Osteocyte (in vitro differentiated cells): Measurements from ENCODE around the gene ARHGEF1. TPM values are rescaled to one million over a fixed set of nuclear protein-coding genes. Genes with fewer than 3 reads are reported as not detected.

ENCODE experiments used
- DNase-seq: peaks from one replicate; pipeline ENCODE4 v3.0.0; 2021; ENCODE audit warnings: mixed read lengths; ENCODE audit not compliant: unreplicated experiment; ENCODE audit errors: extremely low spot score
- H3K27ac Mint-ChIP-seq: one replicate; pipeline ENCODE4 v1.8.0; 2021; ENCODE audit warnings: mild to moderate bottlenecking, mixed read lengths; ENCODE audit not compliant: unreplicated experiment
- H3K27me3 Mint-ChIP-seq: one replicate; pipeline ENCODE4 v1.8.0; 2021; ENCODE audit warnings: mixed read lengths; ENCODE audit not compliant: unreplicated experiment
- H3K36me3 Mint-ChIP-seq: one replicate; pipeline ENCODE4 v1.8.0; 2021; ENCODE audit warnings: mixed read lengths; ENCODE audit not compliant: unreplicated experiment
- H3K4me1 Mint-ChIP-seq: one replicate; pipeline ENCODE4 v1.8.0; 2021; ENCODE audit warnings: mixed read lengths; ENCODE audit not compliant: unreplicated experiment
- H3K4me3 Mint-ChIP-seq: one replicate; pipeline ENCODE4 v1.8.0; 2021; ENCODE audit warnings: mild to moderate bottlenecking, moderate library complexity, mixed read lengths; ENCODE audit not compliant: unreplicated experiment
- H3K9me3 Mint-ChIP-seq: one replicate; pipeline ENCODE4 v1.8.0; 2021; ENCODE audit warnings: mixed read lengths; ENCODE audit not compliant: unreplicated experiment
- CTCF ChIP-seq: fragments of 200-600 bp; sonication (generic); IDR thresholded peaks from 2 replicates; pipeline ENCODE4 v1.5.0; 2021; ENCODE audit warnings: antibody characterized with exemption, mild to moderate bottlenecking, moderate library complexity
- total RNA-seq: library from RNA; stranded (reverse); gene quantifications from 2 replicates; pipeline ENCODE4 v1.2.1, GENCODE V29; 2021

Gene ARHGEF1
- total RNA-seq, 1 donor from 2014 or later, result 97.3 TPM

- no peaks in the 10 kb centered on the region for H3K9me3 Mint-ChIP-seq
- H3K27ac Mint-ChIP-seq, result no peak overlapping the region
- DNase-seq, result no peak
- peaks cover 44% of the 10 kb centered on the region for H3K36me3 Mint-ChIP-seq
- no peaks in the 10 kb centered on the region for H3K27me3 Mint-ChIP-seq
- TF ChIP-seq CTCF, result no peak
- no peaks in the 10 kb centered on the region for H3K4me1 Mint-ChIP-seq
- H3K4me3 Mint-ChIP-seq, result no peak overlapping the region
Measured at GRCh38 chr19:41903193-41903953, 20.4 kb downstream of the ARHGEF1 start.

DNA sequence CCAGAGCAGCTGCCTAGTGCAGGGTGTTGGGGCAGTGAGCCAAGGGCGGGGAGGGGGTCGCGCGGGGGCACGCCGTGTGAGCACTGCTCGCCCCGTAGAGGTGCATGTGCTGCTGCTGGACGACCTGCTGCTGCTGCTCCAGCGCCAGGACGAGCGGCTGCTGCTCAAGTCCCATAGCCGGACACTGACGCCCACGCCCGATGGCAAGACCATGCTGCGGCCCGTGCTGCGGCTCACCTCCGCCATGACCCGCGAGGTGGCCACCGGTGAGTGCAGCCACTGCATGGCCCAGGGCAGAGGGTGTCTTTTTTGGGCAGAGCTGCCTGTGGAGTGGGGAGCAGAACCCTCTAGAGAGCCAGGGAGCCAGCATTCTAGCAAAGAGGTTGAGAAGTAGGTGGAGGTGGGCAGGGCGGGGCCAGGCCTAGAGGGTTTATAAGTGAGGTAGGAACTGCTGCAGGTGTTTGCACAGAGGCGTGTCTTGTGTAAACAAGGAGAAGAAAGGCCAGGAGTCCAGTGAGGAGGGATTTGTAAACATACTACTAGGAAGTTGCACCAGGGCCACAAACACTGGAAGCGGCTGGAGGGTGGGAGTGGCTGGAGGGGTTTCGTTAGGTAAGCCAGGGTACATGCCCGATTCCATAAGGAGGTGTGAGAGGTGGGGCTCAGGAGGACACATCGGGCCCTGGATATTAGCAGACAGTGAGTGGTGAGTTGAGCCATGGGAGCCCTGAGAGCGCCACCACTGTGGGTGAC is 21.3 kb downstream of the ARHGEF1 start:
- no peak for DNase-seq
- no peaks in the 10 kb centered on the region for H3K27me3 Mint-ChIP-seq
- H3K36me3 Mint-ChIP-seq, result peaks cover 38% of the 10 kb centered on the region
- no peak overlapping the region for H3K27ac Mint-ChIP-seq
- no peaks in the 10 kb centered on the region for H3K9me3 Mint-ChIP-seq
- no peak overlapping the region for H3K4me3 Mint-ChIP-seq
- TF ChIP-seq CTCF, result no peak
- H3K4me1 Mint-ChIP-seq, result no peaks in the 10 kb centered on the region

DNA sequence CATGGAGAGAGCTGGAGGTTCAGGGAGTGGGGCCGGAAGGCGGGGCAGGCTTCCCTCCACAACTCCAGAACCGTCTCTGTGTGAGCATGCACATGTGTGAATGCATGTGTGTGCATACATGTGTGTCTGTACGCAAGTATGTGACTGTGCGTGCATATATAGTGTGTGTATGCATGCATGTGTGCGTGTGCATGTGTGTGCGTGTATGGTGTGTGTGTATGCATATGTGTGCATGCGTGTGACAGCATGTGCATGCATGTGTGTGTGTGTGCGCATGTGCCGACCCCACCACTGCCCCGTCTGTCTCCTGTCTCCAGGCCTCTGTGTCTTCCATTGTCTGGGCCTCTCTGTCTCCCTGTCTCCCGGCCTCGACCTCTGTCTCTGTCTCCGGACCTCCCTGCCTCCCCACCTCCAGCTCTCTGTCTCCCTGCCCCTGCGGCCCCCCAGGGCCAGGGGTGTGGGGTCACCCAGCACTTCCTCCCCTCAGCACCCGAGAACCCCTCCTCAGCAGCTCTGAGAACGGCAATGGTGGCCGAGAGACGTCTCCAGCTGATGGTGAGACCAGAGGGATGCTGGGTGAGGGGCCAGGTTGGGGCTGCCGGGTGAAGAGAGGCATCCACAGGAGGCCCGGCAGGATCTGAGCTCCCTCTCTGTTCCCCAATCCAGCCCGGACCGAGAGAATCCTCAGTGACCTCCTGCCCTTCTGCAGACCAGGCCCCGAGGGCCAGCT is 22.5 kb downstream of the ARHGEF1 start:
- H3K27ac Mint-ChIP-seq, result no peak overlapping the region
- no peaks in the 10 kb centered on the region for H3K4me1 Mint-ChIP-seq
- TF ChIP-seq CTCF, result no peak
- DNase-seq, result no peak
- H3K27me3 Mint-ChIP-seq, result peaks cover 3% of the 10 kb centered on the region
- peaks cover 37% of the 10 kb centered on the region for H3K36me3 Mint-ChIP-seq
- no peaks in the 10 kb centered on the region for H3K9me3 Mint-ChIP-seq
- H3K4me3 Mint-ChIP-seq, result no peak overlapping the region

DNA sequence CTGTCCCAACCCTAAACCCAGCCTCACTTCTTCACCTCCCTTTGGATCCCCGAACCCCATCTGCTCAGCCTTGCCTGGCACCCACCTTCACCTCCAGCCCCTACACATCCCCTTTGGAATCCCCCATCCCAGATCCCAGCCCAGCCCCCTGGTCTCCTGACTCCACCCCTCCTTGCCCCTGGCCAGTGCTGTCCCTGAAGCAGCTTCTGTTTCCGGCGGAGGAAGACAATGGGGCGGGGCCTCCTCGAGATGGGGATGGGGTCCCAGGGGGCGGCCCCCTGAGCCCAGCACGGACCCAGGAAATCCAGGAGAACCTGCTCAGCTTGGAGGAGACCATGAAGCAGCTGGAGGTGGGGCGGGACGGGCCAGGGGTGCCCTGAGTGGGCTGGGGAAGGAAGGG is 23.3 kb downstream of the ARHGEF1 start:
- no peak for DNase-seq
- peaks cover 11% of the 10 kb centered on the region for H3K27me3 Mint-ChIP-seq
- H3K9me3 Mint-ChIP-seq, result no peaks in the 10 kb centered on the region
- H3K27ac Mint-ChIP-seq, result no peak overlapping the region
- peaks cover 37% of the 10 kb centered on the region for H3K36me3 Mint-ChIP-seq
- no peaks in the 10 kb centered on the region for H3K4me1 Mint-ChIP-seq
- H3K4me3 Mint-ChIP-seq, result no peak overlapping the region
- no peak for TF ChIP-seq CTCF
